Sciatic nerve (tissue), 2 donors: Measurements from ENCODE around the gene ILRUN. TPM values are rescaled to one million over a fixed set of nuclear protein-coding genes. Genes with fewer than 3 reads are reported as not detected.
"Not testable (repeated sequence)": the region's sequence is repeated elsewhere in the genome, so short reads cannot be mapped to it uniquely, and the experiment has no call there.

Experiments
- ATAC-seq: fragments of 200-7000 bp; cut with Tn5 transposase; one replicate; pipeline ENCODE4 v1.9.1; 2020; ENCODE audit warnings: mild to moderate bottlenecking, moderate library complexity
- DNase-seq: peaks from one replicate; pipeline ENCODE4 v3.0.0-alpha.2; 2020; ENCODE audit warnings: low spot score
- intact Hi-C: fragments of 100-400 bp; cut with DNase I; formaldehyde crosslinking; loops from one replicate; pipeline ENCODE4 v1.14.2; 2022
- total RNA-seq: library from RNA; stranded (reverse); fragmentation: NEBNext Ultra II Directional; extraction: Animal tissue kit (Norgen Biotek cat#: 25700); gene quantifications from one replicate; pipeline ENCODE4 v1.2.1, GENCODE V29; 2021
- donor health status: DM: no; HTN: no; CAD: no.
- donor health status: DM: no; HTN: no; CAD: no.

ILRUN gene
- total RNA-seq, 1 donor from 2014 or later, result 58.6 TPM

DNA sequence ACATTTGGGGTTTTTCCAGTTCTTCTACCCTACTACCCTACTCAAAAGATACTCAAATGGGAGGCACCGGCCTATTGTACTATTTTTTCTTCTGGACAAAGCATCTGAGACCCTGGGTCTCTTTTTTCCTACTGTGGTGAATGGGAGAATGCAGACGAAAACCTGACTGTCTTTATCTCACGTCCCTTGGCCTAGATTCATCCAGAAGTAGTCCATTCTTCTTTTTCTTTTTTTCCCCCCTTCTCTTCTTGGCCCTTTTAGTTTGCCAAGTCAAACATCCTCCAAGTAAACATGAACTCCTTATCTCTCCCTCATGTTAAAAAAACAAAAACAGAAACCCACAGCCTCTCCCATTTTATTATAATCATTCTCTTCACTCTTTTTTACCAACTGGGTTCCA is 8.7 kb upstream of the ILRUN start:
- intact Hi-C loops, result no loop called here
- ATAC-seq, result no peak

DNA sequence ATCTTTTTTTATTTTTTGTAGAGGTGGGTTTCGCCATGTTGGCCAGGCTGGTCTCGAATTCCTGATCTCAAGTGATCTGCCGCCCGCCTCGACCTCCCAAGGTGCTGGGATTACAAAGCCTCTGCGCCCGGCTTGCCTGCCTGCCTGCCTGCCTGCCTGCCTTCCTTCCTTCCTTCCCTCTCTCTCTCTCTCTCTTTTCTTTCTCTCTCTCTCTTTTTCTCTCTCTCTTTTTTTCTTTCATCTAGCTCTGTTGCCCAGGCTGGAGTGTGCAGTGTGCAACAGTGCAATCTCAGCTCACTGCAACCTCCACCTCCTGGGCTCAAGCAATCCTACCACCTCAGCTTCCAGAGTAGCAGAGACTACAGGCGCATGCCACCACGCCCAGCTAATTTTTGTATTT is 4.6 kb upstream of the ILRUN start:
- intact Hi-C loops, result no loop called here
- no peak for DNase-seq
- no peak for ATAC-seq

More for the DNA sequence above, 8.7 kb upstream of the ILRUN start:
- DNase-seq, result no peak

DNA sequence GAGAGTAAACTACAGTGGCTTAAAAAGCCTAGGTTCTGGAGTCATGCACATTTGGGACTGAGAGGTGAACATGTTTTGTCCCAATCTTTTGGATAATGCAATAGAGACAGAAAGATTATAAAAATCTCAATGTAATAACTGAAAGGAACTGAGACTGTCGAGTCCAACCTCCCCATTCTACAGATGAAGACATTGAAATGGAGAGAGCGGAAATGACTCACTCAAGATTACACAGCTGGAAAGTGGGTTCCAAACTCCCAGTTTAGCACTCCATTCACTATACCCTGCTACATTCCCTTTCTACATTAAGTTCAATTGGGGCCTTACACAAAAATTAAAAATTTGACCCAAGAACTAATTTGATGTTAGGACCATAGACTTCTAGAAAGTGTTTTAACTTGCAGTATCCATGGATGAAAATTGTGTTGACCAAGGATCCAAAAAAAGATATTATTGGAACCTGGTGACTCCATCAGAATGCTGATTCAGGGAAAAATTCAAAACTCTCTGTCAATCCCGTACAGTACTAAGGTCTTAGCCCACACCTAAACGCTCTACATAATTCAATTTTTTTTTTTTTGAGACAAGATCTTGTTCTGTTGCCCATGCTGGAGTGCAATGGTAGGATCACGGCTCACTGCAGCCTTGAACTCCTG is 1.5 kb upstream of the ILRUN start:
- ATAC-seq, result no peak

DNA sequence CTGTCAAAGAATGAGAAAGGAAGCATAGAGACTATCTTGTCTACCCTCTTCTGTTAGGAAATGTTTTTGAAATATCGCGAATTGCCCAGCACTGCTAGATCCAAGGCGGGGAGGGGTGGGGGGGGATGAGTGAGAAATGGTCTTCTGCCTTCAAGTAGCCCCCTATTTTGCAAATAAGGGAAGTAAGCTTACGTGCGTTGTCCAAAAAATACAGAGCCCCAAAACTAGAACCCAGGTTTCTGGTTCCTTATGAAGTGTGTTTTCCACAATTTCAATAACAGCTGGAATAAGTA is 923 bp upstream of the ILRUN start:
- DNase-seq (no peak), ATAC-seq (no peak)
- intact Hi-C loops, result no loop called here

More for the DNA sequence above, 1.5 kb upstream of the ILRUN start:
- intact Hi-C loops, result no loop called here
- DNase-seq, result no peak

DNA sequence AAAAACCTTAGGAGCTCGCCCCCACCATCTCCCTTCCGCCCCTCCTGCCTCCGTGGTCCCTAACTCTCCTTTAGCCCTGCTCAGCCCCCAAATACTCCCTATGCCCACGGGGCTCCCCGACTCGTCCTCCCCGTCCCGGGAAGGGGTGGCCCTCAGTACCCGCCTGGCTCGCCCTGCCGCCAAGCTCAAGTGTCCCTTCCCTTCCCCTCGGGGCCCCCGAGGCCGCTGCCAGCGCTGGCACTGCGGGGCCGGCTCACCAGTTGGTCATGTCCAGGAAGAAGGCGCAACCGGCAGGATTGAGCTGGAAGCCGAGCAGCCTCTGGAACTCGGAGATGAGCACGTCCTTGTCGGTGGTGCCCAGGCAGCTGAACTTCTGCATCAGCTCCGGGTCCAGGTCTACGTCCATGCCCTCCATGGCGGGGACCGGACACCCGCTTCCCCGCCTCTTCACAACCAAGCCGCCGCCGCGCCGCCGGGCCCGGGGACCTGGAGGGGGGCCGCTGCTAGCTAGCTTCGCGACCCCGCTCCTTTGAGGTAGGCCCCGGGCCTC is 303 bp downstream of the ILRUN start:
- intact Hi-C loops, result no loop called here
- DNase-seq (no peak), ATAC-seq (peak; percentile 64)

DNA sequence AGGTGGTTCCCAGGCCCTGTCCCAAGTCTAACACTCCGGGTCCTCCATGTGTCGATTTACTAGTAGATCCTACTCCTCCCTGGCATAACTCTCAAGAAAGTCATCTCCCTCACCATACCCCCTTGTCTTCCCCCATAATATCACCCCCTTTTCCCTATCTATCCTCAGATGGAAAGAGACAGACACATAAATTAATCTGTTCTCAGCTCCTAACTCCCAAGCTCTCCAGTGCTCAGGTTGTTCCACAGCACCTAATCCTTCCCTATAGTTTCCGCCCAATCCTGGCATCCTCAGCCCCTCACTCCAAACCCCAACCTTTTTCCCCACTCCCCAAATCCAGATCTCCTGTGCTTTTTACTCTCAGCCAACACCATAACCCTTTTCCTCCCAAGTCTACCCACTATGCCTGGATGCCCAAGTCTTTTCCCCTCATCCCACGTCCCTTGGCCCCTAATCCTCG is 808 bp downstream of the ILRUN start:
- ATAC-seq (no peak), DNase-seq (no peak)
- intact Hi-C loops, result no loop called here

DNA sequence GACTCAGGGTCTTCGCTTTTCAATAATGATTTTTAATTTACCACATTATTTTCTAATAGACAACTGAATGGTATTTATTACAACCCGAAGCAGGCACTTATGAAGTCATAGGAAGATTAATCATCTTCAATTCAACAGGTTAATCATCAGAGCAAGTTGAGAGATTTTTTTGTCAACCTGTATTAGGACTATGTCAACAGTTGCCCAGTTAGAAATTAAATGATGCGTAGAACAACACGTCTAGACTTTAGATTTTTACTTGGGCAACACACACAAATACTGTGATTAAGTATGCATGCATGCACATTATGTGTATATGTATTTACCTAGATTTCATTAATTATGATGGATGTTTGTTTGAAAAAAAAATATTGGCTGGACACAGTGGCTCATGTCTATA is 4.3 kb downstream of the ILRUN start:
- no peak for ATAC-seq
- DNase-seq, result no peak
- intact Hi-C loops, result no loop called here

DNA sequence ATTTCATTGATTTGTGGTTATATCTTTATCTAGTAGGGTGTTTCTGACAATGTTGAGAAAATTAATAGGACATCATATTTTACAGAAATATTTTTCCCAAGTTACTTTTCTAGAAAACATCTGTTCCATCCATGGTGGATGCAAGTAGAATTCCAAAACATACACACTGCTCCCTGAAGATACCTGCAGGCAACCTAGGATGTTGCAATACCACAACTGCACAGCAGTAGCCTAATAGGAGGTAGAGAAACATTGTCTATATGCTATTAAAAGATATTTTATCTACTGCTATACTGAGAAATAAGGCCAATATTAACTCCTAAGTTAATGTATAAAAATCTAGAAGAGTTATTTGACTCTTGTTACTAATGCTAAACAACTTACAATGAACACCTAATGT is 6.8 kb downstream of the ILRUN start:
- intact Hi-C loops, result no loop called here
- DNase-seq, result no peak

DNA sequence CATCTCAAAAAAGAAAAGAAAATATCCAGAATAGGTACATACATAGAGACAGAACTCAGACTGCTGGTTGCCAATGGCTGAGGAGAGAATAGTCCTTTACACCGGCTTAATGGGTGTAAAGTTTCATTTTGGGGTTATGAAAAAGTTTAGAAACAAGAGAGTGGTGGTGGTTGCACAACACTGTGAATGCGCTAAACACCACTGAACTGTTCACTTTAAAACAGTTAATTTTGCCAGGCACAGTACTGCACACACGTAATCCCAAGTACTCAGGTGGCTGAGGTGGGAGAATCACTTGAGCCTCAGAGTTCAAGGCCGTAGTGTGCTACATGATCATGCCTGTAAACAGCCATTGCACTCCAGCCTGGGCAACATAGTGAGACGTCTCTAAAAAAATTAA is 7.6 kb downstream of the ILRUN start:
- ATAC-seq, result no peak
- DNase-seq, result no peak
- intact Hi-C loops, result no loop called here

More for the DNA sequence above, 6.8 kb downstream of the ILRUN start:
- ATAC-seq, result no peak

DNA sequence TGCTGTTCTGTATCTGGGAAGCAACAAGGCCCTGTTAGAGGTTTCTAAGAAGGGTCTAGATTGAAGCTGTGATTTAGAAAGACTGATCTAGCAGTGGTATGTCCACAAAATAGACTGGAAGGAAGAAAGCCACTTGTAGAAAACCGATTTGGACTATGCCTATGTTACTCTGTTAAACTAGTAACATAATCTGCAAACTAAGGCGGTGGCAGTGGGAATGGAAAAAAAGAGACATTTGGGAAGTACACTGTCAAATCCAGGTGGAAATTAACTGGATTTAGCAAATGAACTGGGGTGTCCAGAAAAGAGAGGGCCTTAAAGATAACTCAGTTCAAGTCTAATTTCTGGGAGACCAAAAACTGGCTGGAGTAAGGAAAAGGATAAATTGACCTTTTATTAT is 11.6 kb downstream of the ILRUN start:
- intact Hi-C loops, result no loop called here
- ATAC-seq (no peak), DNase-seq (no peak)

DNA sequence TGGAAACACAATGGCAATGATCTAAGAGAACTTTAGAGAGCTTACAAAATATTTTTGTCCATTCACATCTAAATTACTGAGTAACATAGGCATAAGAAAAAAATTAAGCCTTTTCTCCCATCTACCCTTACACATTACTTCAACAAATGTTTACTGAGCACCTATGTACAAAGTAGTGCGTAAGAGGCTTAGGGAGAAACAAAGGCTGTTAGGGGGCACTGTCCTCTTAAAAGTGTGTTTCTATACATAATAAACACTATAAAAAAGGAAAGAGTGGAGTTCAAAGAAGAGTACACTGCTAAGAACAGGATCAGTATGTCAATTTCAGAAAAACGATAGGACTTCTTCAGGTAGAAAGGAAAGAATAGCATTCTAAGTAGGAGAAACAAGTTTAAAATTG is 12.2 kb downstream of the ILRUN start:
- intact Hi-C loops, result no loop called here
- no peak for DNase-seq
- no peak for ATAC-seq

DNA sequence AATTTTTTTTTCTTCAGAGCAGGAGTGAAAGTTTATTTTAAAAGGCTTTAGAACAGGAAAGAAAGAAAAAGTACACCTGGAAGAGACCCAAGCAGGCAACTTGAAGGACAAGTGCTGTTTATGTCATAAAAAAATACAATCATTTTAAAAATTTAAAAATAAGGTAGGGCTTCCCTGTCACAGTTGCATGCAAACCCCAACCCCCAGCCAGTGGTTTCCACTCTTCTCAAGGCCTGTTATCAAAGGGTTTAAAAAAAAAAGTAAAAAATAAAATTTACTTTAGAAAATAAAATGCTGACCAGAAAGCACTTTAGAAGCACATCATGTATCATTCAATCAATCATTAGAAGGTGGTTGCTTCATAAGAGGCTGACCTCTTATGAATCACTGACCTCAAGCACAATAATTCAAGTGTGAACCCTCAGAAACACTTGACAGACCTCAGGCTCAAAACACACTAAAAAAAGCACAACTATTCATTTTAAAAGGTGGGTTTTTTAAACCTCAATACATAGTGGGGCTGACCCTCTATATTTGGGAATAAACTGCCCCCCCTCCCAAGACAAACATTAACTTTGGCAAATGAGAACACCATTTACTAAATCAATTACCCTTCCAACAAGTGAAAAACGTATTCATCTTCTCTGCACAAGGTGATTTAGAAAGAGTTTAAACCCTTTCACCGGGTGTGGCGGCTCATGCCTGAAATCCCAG is 15.6 kb downstream of the ILRUN start:
- ATAC-seq (peak; percentile 78), DNase-seq (no peak)
- intact Hi-C loops, result no loop called here

DNA sequence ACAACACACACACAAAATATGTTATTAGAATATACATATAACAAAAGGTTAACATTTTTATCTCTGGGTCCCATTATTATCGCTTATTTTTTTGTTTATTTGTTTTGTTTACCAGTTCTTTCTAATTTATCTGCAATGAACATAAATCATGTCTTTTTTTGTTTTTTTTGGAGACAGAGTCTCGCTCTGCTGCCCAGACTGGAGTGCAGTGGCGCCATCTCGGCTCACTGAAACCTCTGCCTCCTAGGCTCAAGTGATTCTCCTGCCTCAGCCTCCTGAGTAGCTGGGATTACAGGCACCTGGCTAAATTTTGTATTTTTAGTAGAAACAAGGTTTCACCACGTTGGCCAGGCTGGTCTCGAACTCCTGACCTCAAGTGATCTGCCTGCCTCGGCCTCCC is 16.3 kb downstream of the ILRUN start:
- intact Hi-C loops, DNase-seq, ATAC-seq: not testable (repeated sequence)

DNA sequence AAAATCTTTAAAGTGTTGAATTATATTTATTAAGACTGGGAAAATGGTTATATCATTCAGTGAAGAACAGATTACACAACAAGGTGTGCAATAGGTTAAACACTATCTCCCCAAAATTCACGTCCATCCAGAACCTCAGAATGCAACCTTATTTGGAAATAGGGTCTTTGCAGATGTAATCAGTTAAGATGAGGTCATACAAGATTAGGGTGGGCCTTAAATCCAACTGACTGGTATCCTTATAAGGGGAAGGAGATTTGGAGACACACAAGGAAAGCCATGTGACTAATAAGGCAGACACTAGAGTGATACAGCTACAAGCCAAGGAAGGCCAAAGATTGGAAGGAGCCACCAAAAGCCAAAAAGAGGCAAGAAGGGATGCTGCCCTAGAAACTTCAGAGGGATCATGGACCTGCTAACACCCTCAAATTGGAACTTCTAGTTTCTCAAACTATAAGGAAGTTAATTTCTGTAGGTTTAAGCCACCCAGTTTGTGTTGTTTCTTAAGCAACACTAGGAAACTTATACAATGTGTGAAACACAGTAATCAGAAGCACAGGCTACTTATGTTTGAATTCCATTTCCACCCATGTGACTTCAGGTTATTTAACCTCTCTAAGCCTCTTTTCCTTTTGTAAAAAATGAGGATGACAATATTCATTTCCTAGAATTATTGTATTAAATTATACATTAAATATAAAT is 16.9 kb downstream of the ILRUN start:
- intact Hi-C loops, result no loop called here

DNA sequence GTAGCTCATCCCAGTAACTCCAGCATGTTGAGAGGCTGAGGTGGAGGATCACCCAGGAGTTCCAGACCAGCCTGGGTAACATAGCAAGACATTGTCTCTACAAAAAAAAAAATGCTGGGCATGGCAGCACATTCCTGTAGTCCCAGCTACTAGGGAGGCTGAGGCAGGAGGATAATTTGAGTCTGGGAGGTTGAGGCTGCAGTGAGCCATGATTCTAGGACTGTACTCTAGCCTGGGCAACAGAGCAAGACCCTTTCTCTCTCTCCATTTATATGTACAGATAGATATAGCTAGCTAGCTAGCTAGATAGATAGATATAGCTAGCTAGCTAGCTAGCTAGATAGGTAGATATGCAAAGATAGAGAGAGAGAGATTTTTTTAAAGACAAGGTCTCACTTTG is 20.4 kb downstream of the ILRUN start:
- intact Hi-C loops, result no loop called here
- DNase-seq, result no peak
- ATAC-seq, result no peak

More for the DNA sequence above, 16.9 kb downstream of the ILRUN start:
- ATAC-seq, result no peak
- DNase-seq, result no peak

DNA sequence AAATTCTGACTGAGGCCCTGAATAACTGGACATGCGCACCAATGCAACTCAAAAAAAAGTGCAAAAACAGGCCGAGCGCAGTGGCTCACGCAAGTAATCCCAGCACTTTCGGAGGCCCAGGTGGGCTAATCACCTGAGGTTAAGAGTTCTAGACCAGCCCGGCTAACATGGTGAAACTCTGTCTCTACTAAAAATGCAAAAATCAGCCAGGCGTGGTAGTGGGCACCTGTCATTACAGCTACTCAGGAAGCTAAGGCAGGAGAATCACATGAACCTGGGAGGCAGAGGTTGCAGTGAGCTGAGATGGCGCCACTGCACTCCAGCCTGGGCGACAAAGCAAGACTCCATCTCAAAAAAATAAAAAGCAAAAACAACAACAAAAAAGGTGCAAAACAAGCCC is 21.6 kb downstream of the ILRUN start:
- ATAC-seq, intact Hi-C loops, DNase-seq: not testable (repeated sequence)

DNA sequence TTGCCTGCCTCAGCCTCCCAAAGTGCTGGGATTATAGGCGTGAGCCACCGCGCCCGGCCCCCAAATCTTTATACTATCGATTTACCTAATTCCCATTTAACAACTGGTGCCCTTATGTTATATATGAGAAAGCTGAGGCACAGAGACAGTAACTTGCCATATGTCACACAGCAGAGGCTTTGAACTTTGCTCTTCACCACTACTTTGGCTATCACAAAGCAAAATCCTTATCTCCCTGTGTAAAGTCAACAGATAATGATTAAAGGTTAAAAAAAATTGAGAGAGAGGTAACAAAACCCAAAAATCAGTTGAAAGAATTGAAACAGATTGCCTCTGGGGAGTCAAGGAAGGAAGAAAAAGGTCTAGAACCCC is 22.3 kb downstream of the ILRUN start:
- ATAC-seq, result no peak
- intact Hi-C loops, result no loop called here
- DNase-seq, result no peak

DNA sequence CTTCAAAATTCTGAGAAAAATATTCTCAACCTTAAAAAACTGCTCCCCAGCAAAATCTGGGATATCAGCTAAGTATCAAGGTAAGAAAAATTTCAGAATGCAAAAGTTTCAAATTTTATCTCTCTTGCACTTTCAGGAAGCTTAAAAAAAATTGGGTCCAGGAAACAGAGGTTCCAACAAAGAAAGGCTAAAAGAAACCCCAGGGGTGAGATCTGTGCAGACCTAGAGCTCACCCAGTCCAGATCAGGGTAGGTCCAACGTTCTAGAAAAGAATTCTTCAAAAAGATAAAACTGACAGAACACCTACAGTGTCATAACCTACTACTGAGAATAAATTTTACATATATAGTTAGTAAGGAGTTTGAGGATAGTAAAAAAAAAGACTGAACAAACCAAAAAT is 23.5 kb downstream of the ILRUN start:
- intact Hi-C loops, result no loop called here
- no peak for DNase-seq
- ATAC-seq, result no peak

DNA sequence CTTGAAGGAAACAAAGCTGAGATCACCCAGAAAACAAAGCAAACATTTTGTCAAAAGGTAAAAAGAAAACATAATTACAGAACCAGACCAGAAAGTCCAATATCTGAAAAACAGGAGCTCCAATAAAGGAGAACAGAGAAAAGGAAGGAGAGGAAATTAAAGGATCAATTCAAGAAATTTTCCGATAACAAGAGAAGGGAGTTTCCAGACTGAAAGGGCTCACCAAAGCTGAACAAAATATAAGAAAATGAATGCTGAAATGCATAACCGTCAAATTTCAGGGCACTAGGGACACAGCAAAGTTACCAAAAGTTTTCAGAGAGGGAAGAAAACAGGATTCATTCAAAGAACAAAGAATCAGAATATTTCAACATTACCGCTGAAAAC is 23.9 kb downstream of the ILRUN start:
- intact Hi-C loops, result no loop called here
- ATAC-seq (no peak), DNase-seq (no peak)
